ENCODE results near the gene AEBP2.
A peak's percentile ranks its signal among the peaks of the same experiment; 100 is the strongest.

Gene AEBP2

GRCh38 chr12:19402211-19402610 is 37.1 kb upstream of the AEBP2 start:
- H3K4me3 ChIP-seq, result no peak overlapping the region
- TF ChIP-seq, protein P1, sequence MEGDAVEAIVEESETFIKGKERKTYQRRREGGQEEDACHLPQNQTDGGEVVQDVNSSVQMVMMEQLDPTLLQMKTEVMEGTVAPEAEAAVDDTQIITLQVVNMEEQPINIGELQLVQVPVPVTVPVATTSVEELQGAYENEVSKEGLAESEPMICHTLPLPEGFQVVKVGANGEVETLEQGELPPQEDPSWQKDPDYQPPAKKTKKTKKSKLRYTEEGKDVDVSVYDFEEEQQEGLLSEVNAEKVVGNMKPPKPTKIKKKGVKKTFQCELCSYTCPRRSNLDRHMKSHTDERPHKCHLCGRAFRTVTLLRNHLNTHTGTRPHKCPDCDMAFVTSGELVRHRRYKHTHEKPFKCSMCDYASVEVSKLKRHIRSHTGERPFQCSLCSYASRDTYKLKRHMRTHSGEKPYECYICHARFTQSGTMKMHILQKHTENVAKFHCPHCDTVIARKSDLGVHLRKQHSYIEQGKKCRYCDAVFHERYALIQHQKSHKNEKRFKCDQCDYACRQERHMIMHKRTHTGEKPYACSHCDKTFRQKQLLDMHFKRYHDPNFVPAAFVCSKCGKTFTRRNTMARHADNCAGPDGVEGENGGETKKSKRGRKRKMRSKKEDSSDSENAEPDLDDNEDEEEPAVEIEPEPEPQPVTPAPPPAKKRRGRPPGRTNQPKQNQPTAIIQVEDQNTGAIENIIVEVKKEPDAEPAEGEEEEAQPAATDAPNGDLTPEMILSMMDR (IDR thresholded peaks at IDR 0.05), result no peak
- H3K27ac ChIP-seq, result no peak overlapping the region
- DNase-seq (ENCODE audit: low spot score), result no peak

DNA sequence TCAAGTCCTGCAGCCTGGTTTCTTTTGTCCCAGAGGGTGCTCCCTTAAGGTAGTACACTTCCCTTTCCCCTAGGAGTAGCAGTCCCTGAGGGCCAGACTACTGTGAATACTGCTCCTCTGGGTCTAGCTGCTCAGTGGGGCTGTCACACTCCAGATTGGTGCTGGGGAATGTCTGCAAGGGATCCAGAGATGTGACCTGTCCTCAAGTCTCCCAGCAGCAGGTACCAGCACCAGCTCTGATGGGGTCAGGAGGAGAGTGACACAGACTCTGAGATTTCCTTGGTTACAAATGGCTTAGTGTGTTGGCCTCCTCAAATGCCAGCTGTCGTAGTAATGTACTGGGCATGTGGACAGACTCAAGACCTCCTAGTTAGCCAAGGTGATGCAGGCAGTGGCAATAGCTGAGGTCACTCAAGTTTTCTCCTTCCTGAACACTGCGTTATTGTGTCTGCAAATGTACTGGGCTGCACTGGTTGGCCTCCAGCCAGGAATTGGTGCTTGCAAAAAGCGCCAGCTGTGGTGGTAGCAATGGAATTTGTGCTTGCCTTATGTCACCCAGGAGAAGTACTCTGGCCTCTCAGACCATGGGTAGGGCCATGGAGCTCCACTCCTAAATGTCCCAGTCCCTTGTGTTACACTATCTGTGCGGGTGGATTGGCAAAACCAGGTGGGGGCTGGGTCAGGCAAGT is 36.4 kb upstream of the AEBP2 start:
- H3K4me3 ChIP-seq, result no peak overlapping the region
- TF ChIP-seq, protein P1 (IDR thresholded peaks at IDR 0.05), result no peak
- DNase-seq (ENCODE audit: low spot score), result no peak
- no peak overlapping the region for H3K27ac ChIP-seq

DNA sequence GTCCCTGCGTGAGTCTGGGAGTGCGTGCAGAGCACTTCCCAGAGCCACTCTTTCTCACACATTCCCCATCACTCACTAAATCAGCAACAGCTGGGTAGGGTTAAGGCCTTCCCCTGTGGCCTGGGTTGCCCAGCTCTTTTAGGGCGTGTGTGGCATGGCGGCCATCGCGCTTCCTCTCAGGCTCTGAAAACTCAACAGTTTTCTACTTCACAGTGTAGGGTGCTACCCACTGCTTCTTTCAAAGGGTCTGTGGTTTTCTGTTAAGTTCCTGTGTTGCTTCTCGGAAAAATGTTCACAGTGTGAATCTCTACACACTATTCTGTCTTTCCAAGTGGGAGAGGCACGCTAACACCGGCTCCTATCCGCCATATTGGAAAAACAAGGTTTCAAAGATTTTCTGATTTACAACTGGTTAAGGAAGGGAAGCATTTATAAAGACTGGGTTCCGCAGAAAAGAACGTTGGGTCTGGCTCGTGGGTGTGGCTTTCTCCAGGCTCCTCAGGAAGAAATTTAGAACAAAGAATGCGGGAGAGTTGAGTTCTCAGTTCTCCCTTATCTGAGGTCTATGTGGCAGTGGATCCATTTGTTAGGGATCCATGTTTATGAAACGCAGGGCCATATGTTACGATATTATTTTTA is 34.9 kb upstream of the AEBP2 start:
- Histone ChIP-seq H3K4me3 (no peak overlapping the region), H3K27ac (no peak overlapping the region)
- TF ChIP-seq, protein P1 (IDR thresholded peaks at IDR 0.05), result no peak
- DNase-seq (ENCODE audit: low spot score), result no peak

- TF ChIP-seq, protein P1 (IDR thresholded peaks at IDR 0.05), result no peak
- H3K27ac ChIP-seq, result no peak overlapping the region
- DNase-seq (ENCODE audit: low spot score), result no peak
- no peak overlapping the region for H3K4me3 ChIP-seq
Observed at GRCh38 chr12:19409376-19409775, 29.9 kb upstream of the AEBP2 start.

DNA sequence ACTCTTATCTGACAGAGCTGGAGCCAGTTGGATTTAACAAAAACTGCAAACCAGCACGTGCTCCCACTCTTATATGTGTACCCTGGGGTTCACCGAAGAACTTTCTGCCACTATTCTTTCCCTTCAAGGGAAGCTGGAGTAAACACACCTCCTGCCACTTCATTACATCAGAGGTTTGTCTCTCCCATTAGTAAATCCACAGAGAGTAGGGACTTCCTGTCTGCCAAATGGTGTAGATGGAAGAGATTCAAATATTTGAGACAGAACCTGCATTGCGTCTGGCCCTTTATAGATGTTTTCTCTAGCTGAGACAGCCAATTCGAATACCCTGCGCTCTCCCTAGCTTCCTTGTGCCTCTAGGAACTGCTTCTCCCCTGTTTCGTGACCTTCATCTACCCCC is 29.1 kb upstream of the AEBP2 start:
- no peak for DNase-seq (ENCODE audit: low spot score)
- TF ChIP-seq, protein P1 (IDR thresholded peaks at IDR 0.05), result no peak
- Histone ChIP-seq H3K4me3 (no peak overlapping the region), H3K27ac (peak overlapping the region in 1 of 2 donors; percentile 45)

GRCh38 chr12:19410629-19411185 is 28.6 kb upstream of the AEBP2 start:
- no peak for DNase-seq (ENCODE audit: low spot score)
- peak overlapping the region in 1 of 2 donors; percentile 45 for H3K27ac ChIP-seq

More at GRCh38 chr12:19410629-19411185, 28.6 kb upstream of the AEBP2 start:
- H3K4me3 ChIP-seq, result no peak overlapping the region
- TF ChIP-seq, protein P1 (IDR thresholded peaks at IDR 0.05), result no peak
